OCI-LY1 (cell line): Measurements from ENCODE around the gene SEMA6D.

Experiments
- H2AFZ ChIP-seq: fragments of 200-600 bp; sonication (generic), shearing (Covaris generic); 2 replicates; pipeline ENCODE4 v1.6.0; 2014; ENCODE audit warnings: antibody characterized with exemption, mild to moderate bottlenecking, low read length
- H3F3A ChIP-seq: fragments of 200-600 bp; sonication (generic), shearing (Covaris generic); 2 replicates; pipeline ENCODE4 v1.6.0; 2014; ENCODE audit warnings: mild to moderate bottlenecking, antibody characterized with exemption, low read length, moderate library complexity; ENCODE audit not compliant: insufficient read depth
- H3K27ac ChIP-seq: fragments of 200-600 bp; sonication (generic); 2 replicates; pipeline ENCODE4 v1.5.1; 2014; ENCODE audit warnings: low read length, mixed run types, mild to moderate bottlenecking, low read depth; ENCODE audit not compliant: poor library complexity, severe bottlenecking
- H3K27me3 ChIP-seq: fragments of 200-600 bp; sonication (generic); 2 replicates; pipeline ENCODE4 v1.6.0; 2014; ENCODE audit warnings: antibody characterized with exemption, mild to moderate bottlenecking, low read length, moderate library complexity; ENCODE audit not compliant: insufficient read depth
- H3K36me3 ChIP-seq: fragments of 200-600 bp; sonication (generic); 2 replicates; pipeline ENCODE4 v1.6.1; 2014; ENCODE audit warnings: mild to moderate bottlenecking, antibody characterized with exemption, low read length, moderate library complexity, mixed read lengths; ENCODE audit not compliant: insufficient read depth
- H3K4me1 ChIP-seq: fragments of 200-600 bp; sonication (generic); 2 replicates; pipeline ENCODE4 v1.5.1; 2014; ENCODE audit warnings: mild to moderate bottlenecking, low read length, moderate library complexity; ENCODE audit not compliant: insufficient read depth, severe bottlenecking
- H3K4me2 ChIP-seq: fragments of 200-600 bp; sonication (generic), shearing (Covaris generic); 2 replicates; pipeline ENCODE4 v1.6.1; 2014; ENCODE audit warnings: low read length
- H3K4me3 ChIP-seq: fragments of 200-600 bp; sonication (generic); 2 replicates; pipeline ENCODE4 v1.5.1; 2014; ENCODE audit warnings: low read length, low read depth, mild to moderate bottlenecking, mixed read lengths; ENCODE audit not compliant: poor library complexity, severe bottlenecking
- H3K79me2 ChIP-seq: fragments of 200-600 bp; shearing (Covaris generic); 2 replicates; pipeline ENCODE4 v1.6.1; 2016; ENCODE audit warnings: mixed run types, low read length, mixed read lengths; ENCODE audit not compliant: insufficient read depth
- H3K9ac ChIP-seq: fragments of 200-600 bp; sonication (generic), shearing (Covaris generic); 2 replicates; pipeline ENCODE4 v1.6.1; 2014; ENCODE audit warnings: mild to moderate bottlenecking, low read length, mixed read lengths
- H3K9me2 ChIP-seq: fragments of 200-600 bp; sonication (generic), shearing (Covaris generic); 2 replicates; pipeline ENCODE4 v1.6.1; 2014; ENCODE audit warnings: low read depth, mild to moderate bottlenecking, low read length, mixed read lengths
- H3K9me3 ChIP-seq: fragments of 200-600 bp; shearing (Covaris generic); 2 replicates; pipeline ENCODE4 v1.6.1; 2014; ENCODE audit warnings: low read length, mixed read lengths
- H4K20me1 ChIP-seq: fragments of 200-600 bp; sonication (generic), shearing (Covaris generic); 2 replicates; pipeline ENCODE4 v1.6.0; 2016; ENCODE audit warnings: mild to moderate bottlenecking, low read length; ENCODE audit not compliant: insufficient read depth
- CTCF ChIP-seq: fragments of 200-600 bp; sonication (generic), shearing (Covaris generic); IDR thresholded peaks from 2 replicates; pipeline ENCODE4 v1.5.1; 2017; ENCODE audit warnings: mild to moderate bottlenecking, antibody characterized with exemption, low read length, moderate library complexity, mixed read lengths
- EZH2 ChIP-seq: fragments of 200-600 bp; sonication (generic), shearing (Covaris generic); IDR thresholded peaks from 2 replicates; pipeline ENCODE4 v1.8.0; 2017; ENCODE audit warnings: borderline replicate concordance, mixed run types, mild to moderate bottlenecking, antibody characterized with exemption, low read length, moderate library complexity, mixed read lengths

Gene SEMA6D

GRCh38 chr15:47726399-47726823, 9.1 kb downstream of the SEMA6D start:
- Histone ChIP-seq H4K20me1 (no peaks in the 10 kb centered on the region), H3K79me2 (no peaks in the 10 kb centered on the region), H3K9me3 (no peaks in the 10 kb centered on the region), H3K4me2 (no peak overlapping the region), H3K36me3 (no peaks in the 10 kb centered on the region), H3K27me3 (no peaks in the 10 kb centered on the region), H3F3A (no peaks in the 10 kb centered on the region), H3K9me2 (no peaks in the 10 kb centered on the region), H3K9ac (no peak overlapping the region), H3K4me1 (no peaks in the 10 kb centered on the region), H2AFZ (no peak overlapping the region), H3K27ac (no peak overlapping the region), H3K4me3 (no peak overlapping the region)
- TF ChIP-seq EZH2: no peak
- TF ChIP-seq CTCF: no peak

GRCh38 chr15:47727137-47727536, 9.8 kb downstream of the SEMA6D start:
- no peaks in the 10 kb centered on the region for H3K4me1 ChIP-seq
- H3K9me3 ChIP-seq: no peaks in the 10 kb centered on the region
- H2AFZ ChIP-seq: no peak overlapping the region
- TF ChIP-seq EZH2 (no peak), CTCF (no peak)
- no peaks in the 10 kb centered on the region for H4K20me1 ChIP-seq
- no peak overlapping the region for H3K27ac ChIP-seq
- no peaks in the 10 kb centered on the region for H3F3A ChIP-seq
- H3K9ac ChIP-seq: no peak overlapping the region
- H3K27me3 ChIP-seq: no peaks in the 10 kb centered on the region
- no peaks in the 10 kb centered on the region for H3K36me3 ChIP-seq
- H3K4me3 ChIP-seq: no peak overlapping the region
- no peaks in the 10 kb centered on the region for H3K79me2 ChIP-seq
- H3K4me2 ChIP-seq: no peak overlapping the region
- H3K9me2 ChIP-seq: no peaks in the 10 kb centered on the region

GRCh38 chr15:47727676-47728075, 10.4 kb downstream of the SEMA6D start:
- Histone ChIP-seq H3K9me3 (no peaks in the 10 kb centered on the region), H2AFZ (no peak overlapping the region), H3K4me3 (no peak overlapping the region), H3K27ac (no peak overlapping the region), H3K9me2 (no peaks in the 10 kb centered on the region), H4K20me1 (no peaks in the 10 kb centered on the region), H3K79me2 (no peaks in the 10 kb centered on the region), H3K4me1 (no peaks in the 10 kb centered on the region), H3K9ac (no peak overlapping the region), H3K27me3 (no peaks in the 10 kb centered on the region), H3K36me3 (no peaks in the 10 kb centered on the region), H3F3A (no peaks in the 10 kb centered on the region), H3K4me2 (no peak overlapping the region)
- TF ChIP-seq EZH2 (no peak), CTCF (no peak)
